Mesendoderm (in vitro differentiated cells): ENCODE results near the gene CEMIP.

Experiments
- DNase-seq: peaks from one replicate; pipeline ENCODE4 v3.0.0; 2013
- H2AK5ac ChIP-seq: 2 replicates; pipeline ENCODE4 v1.6.1; 2013; ENCODE audit warnings: low read length, inconsistent platforms
- H2BK120ac ChIP-seq: 2 replicates; pipeline ENCODE4 v1.6.1; 2013; ENCODE audit warnings: low read depth, mild to moderate bottlenecking, low read length, moderate library complexity, mixed read lengths
- H2BK15ac ChIP-seq: replicated peaks from 2 replicates; pipeline ENCODE4 v1.6.1; 2013; ENCODE audit warnings: low read depth, mild to moderate bottlenecking, moderate library complexity
- H2BK5ac ChIP-seq: 2 replicates; pipeline ENCODE4 v1.6.1; 2013; ENCODE audit warnings: low read length, inconsistent platforms
- H3K18ac ChIP-seq: 2 replicates; pipeline ENCODE4 v1.6.1; 2013; ENCODE audit warnings: mild to moderate bottlenecking, low read length, mixed read lengths
- H3K23ac ChIP-seq: one replicate; pipeline ENCODE4 v1.6.1; 2013; ENCODE audit warnings: low read length
- H3K27ac ChIP-seq: 2 replicates; pipeline ENCODE4 v1.5.1; 2013; ENCODE audit warnings: low read depth, mild to moderate bottlenecking, inconsistent platforms, low read length, moderate library complexity
- H3K27me3 ChIP-seq: 2 replicates; pipeline ENCODE4 v1.6.1; 2013; ENCODE audit warnings: low read length, control low read depth, mild to moderate bottlenecking, inconsistent platforms; ENCODE audit not compliant: insufficient read depth, poor library complexity
- H3K36me3 ChIP-seq: 2 replicates; pipeline ENCODE4 v1.6.1; 2013; ENCODE audit warnings: low read length, inconsistent platforms; ENCODE audit not compliant: control insufficient read depth, insufficient read depth
- H3K4ac ChIP-seq: one replicate; pipeline ENCODE4 v1.6.1; 2013; ENCODE audit warnings: low read depth, mild to moderate bottlenecking, low read length, moderate library complexity
- H3K4me1 ChIP-seq: 2 replicates; pipeline ENCODE4 v1.6.1; 2013; ENCODE audit warnings: low read depth, low read length, inconsistent platforms; ENCODE audit not compliant: control insufficient read depth
- H3K4me2 ChIP-seq: 2 replicates; pipeline ENCODE4 v1.6.1; 2013; ENCODE audit warnings: low read length
- H3K4me3 ChIP-seq: 2 replicates; pipeline ENCODE4 v1.5.1; 2013; ENCODE audit warnings: mild to moderate bottlenecking, low read length
- H3K56ac ChIP-seq: one replicate; pipeline ENCODE4 v1.6.1; 2013; ENCODE audit warnings: low read length
- H3K79me1 ChIP-seq: 2 replicates; pipeline ENCODE4 v1.6.1; 2013; ENCODE audit warnings: low read length, inconsistent platforms
- H3K79me2 ChIP-seq: 2 replicates; pipeline ENCODE4 v1.6.1; 2013; ENCODE audit warnings: mild to moderate bottlenecking, low read length; ENCODE audit not compliant: control insufficient read depth, insufficient read depth
- H3K9ac ChIP-seq: 2 replicates; pipeline ENCODE4 v1.6.1; 2013; ENCODE audit warnings: low read length, inconsistent platforms
- H4K5ac ChIP-seq: one replicate; pipeline ENCODE4 v1.6.1; 2013; ENCODE audit warnings: low read length
- H4K8ac ChIP-seq: one replicate; pipeline ENCODE4 v1.6.1; 2013; ENCODE audit warnings: low read depth, mild to moderate bottlenecking, control low read depth, low read length, moderate library complexity
- WGBS: extraction: QIAGEN DNeasy Blood & Tissue Kit; methylation state at CpG from one replicate; pipeline ENCODE4 v1.1.7; 2013; ENCODE audit warnings: low lambda C conversion rate, missing lambda C conversion rate; ENCODE audit not compliant: insufficient coverage; ENCODE audit errors: extremely low coverage; 5-methylcytosine and 5-hydroxymethylcytosine counted together

CEMIP gene

GRCh38 chr15:80979538-80980200 is 200.5 kb downstream of the CEMIP start:
- H3K56ac ChIP-seq: no peak overlapping the region
- H3K4ac ChIP-seq: no peak overlapping the region
- no peak for DNase-seq
- H3K4me2 ChIP-seq: no peak overlapping the region
- no peak overlapping the region for H2BK15ac ChIP-seq
- no peak overlapping the region for H3K27ac ChIP-seq
- no CpG with 5 or more reads among the region's 8 CpGs for WGBS
- no peak overlapping the region for H3K18ac ChIP-seq
- H3K23ac ChIP-seq: no peak overlapping the region
- H4K5ac ChIP-seq: no peak overlapping the region
- H3K9ac ChIP-seq: no peak overlapping the region
- peaks cover 31% of the 10 kb centered on the region for H3K79me2 ChIP-seq
- no peaks in the 10 kb centered on the region for H3K4me1 ChIP-seq
- no peak overlapping the region for H2BK5ac ChIP-seq
- no peaks in the 10 kb centered on the region for H3K27me3 ChIP-seq
- no peak overlapping the region for H4K8ac ChIP-seq
- H3K4me3 ChIP-seq: no peak overlapping the region
- peaks cover 12% of the 10 kb centered on the region for H3K79me1 ChIP-seq
- H2AK5ac ChIP-seq: no peak overlapping the region
- H3K36me3 ChIP-seq: peaks cover 8% of the 10 kb centered on the region
- H2BK120ac ChIP-seq: no peak overlapping the region

- H3K79me2 ChIP-seq: peaks cover 37% of the 10 kb centered on the region
- no peak overlapping the region for H4K5ac ChIP-seq
- no peak overlapping the region for H3K4ac ChIP-seq
- H2AK5ac ChIP-seq: no peak overlapping the region
- peaks cover 6% of the 10 kb centered on the region for H3K36me3 ChIP-seq
- H3K4me3 ChIP-seq: no peak overlapping the region
- H3K79me1 ChIP-seq: peaks cover 11% of the 10 kb centered on the region
- no peaks in the 10 kb centered on the region for H3K27me3 ChIP-seq
- no peak overlapping the region for H3K23ac ChIP-seq
- no peak overlapping the region for H3K9ac ChIP-seq
- H3K56ac ChIP-seq: no peak overlapping the region
- no CpG with 5 or more reads among the region's 2 CpGs for WGBS
- H2BK120ac ChIP-seq: no peak overlapping the region
- no peak overlapping the region for H2BK15ac ChIP-seq
- H3K4me2 ChIP-seq: no peak overlapping the region
- H3K4me1 ChIP-seq: peaks cover 7% of the 10 kb centered on the region
- no peak for DNase-seq
- no peak overlapping the region for H3K18ac ChIP-seq
- H4K8ac ChIP-seq: no peak overlapping the region
- H2BK5ac ChIP-seq: no peak overlapping the region
- no peak overlapping the region for H3K27ac ChIP-seq
These were observed 203.0 kb downstream of the CEMIP start for GRCh38 chr15:80982205-80982604.

GRCh38 chr15:80982839-80983238 is 203.7 kb downstream of the CEMIP start:
- no CpG with 5 or more reads among the region's 5 CpGs for WGBS
- peaks cover 6% of the 10 kb centered on the region for H3K36me3 ChIP-seq
- H4K5ac ChIP-seq: no peak overlapping the region
- peaks cover 8% of the 10 kb centered on the region for H3K4me1 ChIP-seq
- peaks cover 10% of the 10 kb centered on the region for H3K79me1 ChIP-seq
- H3K27me3 ChIP-seq: no peaks in the 10 kb centered on the region
- H4K8ac ChIP-seq: no peak overlapping the region
- H2AK5ac ChIP-seq: no peak overlapping the region
- H3K27ac ChIP-seq: no peak overlapping the region
- no peak overlapping the region for H2BK120ac ChIP-seq
- no peak overlapping the region for H3K4ac ChIP-seq
- DNase-seq: no peak
- no peak overlapping the region for H2BK5ac ChIP-seq
- H3K9ac ChIP-seq: no peak overlapping the region
- no peak overlapping the region for H3K4me3 ChIP-seq
- no peak overlapping the region for H3K18ac ChIP-seq
- H2BK15ac ChIP-seq: no peak overlapping the region
- H3K79me2 ChIP-seq: peaks cover 40% of the 10 kb centered on the region
- no peak overlapping the region for H3K4me2 ChIP-seq
- no peak overlapping the region for H3K23ac ChIP-seq
- H3K56ac ChIP-seq: no peak overlapping the region

- no peak overlapping the region for H2AK5ac ChIP-seq
These were observed 205.7 kb downstream of the CEMIP start for GRCh38 chr15:80984856-80985255.

GRCh38 chr15:80985981-80986380 is 206.8 kb downstream of the CEMIP start:
- H3K4me3 ChIP-seq: no peak overlapping the region
- H2BK5ac ChIP-seq: no peak overlapping the region
- H3K9ac ChIP-seq: no peak overlapping the region
- WGBS: no CpG with 5 or more reads among the region's 5 CpGs
- H3K27ac ChIP-seq: no peak overlapping the region
- H3K4ac ChIP-seq: no peak overlapping the region
- no peak overlapping the region for H3K18ac ChIP-seq
- no peak overlapping the region for H4K5ac ChIP-seq
- no peak overlapping the region for H3K56ac ChIP-seq
- H4K8ac ChIP-seq: no peak overlapping the region
- H2BK15ac ChIP-seq: no peak overlapping the region
- peaks cover 55% of the 10 kb centered on the region for H3K79me2 ChIP-seq
- H3K79me1 ChIP-seq: peaks cover 19% of the 10 kb centered on the region
- no peaks in the 10 kb centered on the region for H3K27me3 ChIP-seq
- H2AK5ac ChIP-seq: no peak overlapping the region
- H2BK120ac ChIP-seq: no peak overlapping the region
- no peak overlapping the region for H3K4me2 ChIP-seq
- no peak overlapping the region for H3K23ac ChIP-seq
- peaks cover 17% of the 10 kb centered on the region for H3K4me1 ChIP-seq
- DNase-seq: no peak
- no peaks in the 10 kb centered on the region for H3K36me3 ChIP-seq

More at GRCh38 chr15:80984856-80985255, 205.7 kb downstream of the CEMIP start:
- DNase-seq: no peak
- H3K4me3 ChIP-seq: no peak overlapping the region
- peaks cover 17% of the 10 kb centered on the region for H3K4me1 ChIP-seq
- no peak overlapping the region for H4K5ac ChIP-seq
- peaks cover 55% of the 10 kb centered on the region for H3K79me2 ChIP-seq
- H3K4ac ChIP-seq: no peak overlapping the region
- no peaks in the 10 kb centered on the region for H3K27me3 ChIP-seq
- no peak overlapping the region for H4K8ac ChIP-seq
- H2BK5ac ChIP-seq: no peak overlapping the region
- H3K79me1 ChIP-seq: peaks cover 19% of the 10 kb centered on the region
- no peak overlapping the region for H3K27ac ChIP-seq
- no peak overlapping the region for H3K23ac ChIP-seq
- no peak overlapping the region for H3K18ac ChIP-seq
- H2BK120ac ChIP-seq: no peak overlapping the region
- no peak overlapping the region for H3K4me2 ChIP-seq
- H3K36me3 ChIP-seq: no peaks in the 10 kb centered on the region
- no CpG with 5 or more reads among the region's 9 CpGs for WGBS
- peak overlapping the region; percentile 50 for H3K56ac ChIP-seq
- H2BK15ac ChIP-seq: no peak overlapping the region
- peak overlapping the region; percentile 23 for H3K9ac ChIP-seq

- H4K5ac ChIP-seq: no peak overlapping the region
- no peak overlapping the region for H3K4me3 ChIP-seq
- no peak overlapping the region for H3K4ac ChIP-seq
- no peak overlapping the region for H2AK5ac ChIP-seq
- no peak overlapping the region for H3K23ac ChIP-seq
- H4K8ac ChIP-seq: no peak overlapping the region
- H3K56ac ChIP-seq: no peak overlapping the region
- H3K4me2 ChIP-seq: no peak overlapping the region
- H2BK5ac ChIP-seq: no peak overlapping the region
- no peak overlapping the region for H3K18ac ChIP-seq
- no peak overlapping the region for H2BK120ac ChIP-seq
- H3K27ac ChIP-seq: no peak overlapping the region
- H3K79me2 ChIP-seq: peaks cover 55% of the 10 kb centered on the region
- peaks cover 17% of the 10 kb centered on the region for H3K4me1 ChIP-seq
- H2BK15ac ChIP-seq: no peak overlapping the region
- H3K9ac ChIP-seq: no peak overlapping the region
- no peak for DNase-seq
- peaks cover 19% of the 10 kb centered on the region for H3K79me1 ChIP-seq
- H3K27me3 ChIP-seq: no peaks in the 10 kb centered on the region
- H3K36me3 ChIP-seq: no peaks in the 10 kb centered on the region
- no CpG with 5 or more reads among the region's 1 CpG for WGBS
These were observed 207.3 kb downstream of the CEMIP start for GRCh38 chr15:80986487-80986886.
